Progenitor cell of endocrine pancreas (in vitro differentiated cells): ENCODE data around the gene HIPK2. TPM values are rescaled to one million over a fixed set of nuclear protein-coding genes. Genes with fewer than 3 reads are reported as not detected.

Experiments
- DNase-seq: peaks from one replicate; pipeline ENCODE4 v3.0.0; 2021; ENCODE audit warnings: low spot score; ENCODE audit not compliant: unreplicated experiment
- H3K27ac Mint-ChIP-seq: 2 replicates; pipeline ENCODE4 v1.8.0; 2021; ENCODE audit warnings: mild to moderate bottlenecking, moderate library complexity, mixed read lengths
- H3K27me3 Mint-ChIP-seq: 2 replicates; pipeline ENCODE4 v1.8.0; 2021; ENCODE audit warnings: mixed read lengths
- H3K36me3 Mint-ChIP-seq: 2 replicates; pipeline ENCODE4 v1.8.0; 2022; ENCODE audit warnings: mixed read lengths; ENCODE audit not compliant: insufficient read depth
- H3K4me1 Mint-ChIP-seq: 2 replicates; pipeline ENCODE4 v1.8.0; 2021; ENCODE audit warnings: low read depth, mixed read lengths
- H3K4me3 Mint-ChIP-seq: 2 replicates; pipeline ENCODE4 v1.8.0; 2021; ENCODE audit warnings: low read depth, mild to moderate bottlenecking, moderate library complexity, mixed read lengths
- H3K9me3 Mint-ChIP-seq: 2 replicates; pipeline ENCODE4 v1.8.0; 2021; ENCODE audit warnings: low read depth, mixed read lengths
- total RNA-seq: library from RNA; stranded (reverse); gene quantifications from 2 replicates; pipeline ENCODE4 v1.2.1, GENCODE V29; 2021
- TF ChIP-seq, protein P1 (sequence below): fragments of 200-600 bp; sonication (generic); IDR thresholded peaks from one replicate; pipeline ENCODE4 v1.5.0; 2021; ENCODE audit warnings: antibody characterized with exemption, mild to moderate bottlenecking; ENCODE audit not compliant: unreplicated experiment

HIPK2 gene
- total RNA-seq, 1 donor from 2014 or later: 146 TPM

GRCh38 chr7:139682136-139683013, 95.4 kb downstream of the HIPK2 start:
- H3K27ac Mint-ChIP-seq: peak overlapping the region; percentile 98

GRCh38 chr7:139681812-139682135, 96.0 kb downstream of the HIPK2 start:
- DNase-seq: no peak
- Mint-ChIP-seq H3K36me3 (peaks cover 28% of the 10 kb centered on the region), H3K9me3 (peaks cover 10% of the 10 kb centered on the region), H3K4me1 (peaks cover 67% of the 10 kb centered on the region), H3K27me3 (no peaks in the 10 kb centered on the region), H3K27ac (peak overlapping the region; percentile 98), H3K4me3 (no peak overlapping the region)
- TF ChIP-seq, protein P1, sequence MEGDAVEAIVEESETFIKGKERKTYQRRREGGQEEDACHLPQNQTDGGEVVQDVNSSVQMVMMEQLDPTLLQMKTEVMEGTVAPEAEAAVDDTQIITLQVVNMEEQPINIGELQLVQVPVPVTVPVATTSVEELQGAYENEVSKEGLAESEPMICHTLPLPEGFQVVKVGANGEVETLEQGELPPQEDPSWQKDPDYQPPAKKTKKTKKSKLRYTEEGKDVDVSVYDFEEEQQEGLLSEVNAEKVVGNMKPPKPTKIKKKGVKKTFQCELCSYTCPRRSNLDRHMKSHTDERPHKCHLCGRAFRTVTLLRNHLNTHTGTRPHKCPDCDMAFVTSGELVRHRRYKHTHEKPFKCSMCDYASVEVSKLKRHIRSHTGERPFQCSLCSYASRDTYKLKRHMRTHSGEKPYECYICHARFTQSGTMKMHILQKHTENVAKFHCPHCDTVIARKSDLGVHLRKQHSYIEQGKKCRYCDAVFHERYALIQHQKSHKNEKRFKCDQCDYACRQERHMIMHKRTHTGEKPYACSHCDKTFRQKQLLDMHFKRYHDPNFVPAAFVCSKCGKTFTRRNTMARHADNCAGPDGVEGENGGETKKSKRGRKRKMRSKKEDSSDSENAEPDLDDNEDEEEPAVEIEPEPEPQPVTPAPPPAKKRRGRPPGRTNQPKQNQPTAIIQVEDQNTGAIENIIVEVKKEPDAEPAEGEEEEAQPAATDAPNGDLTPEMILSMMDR: no peak

More at GRCh38 chr7:139682136-139683013, 95.4 kb downstream of the HIPK2 start:
- no peak for DNase-seq
- peaks cover 10% of the 10 kb centered on the region for H3K9me3 Mint-ChIP-seq
- H3K4me1 Mint-ChIP-seq: peaks cover 67% of the 10 kb centered on the region
- no peaks in the 10 kb centered on the region for H3K27me3 Mint-ChIP-seq
- TF ChIP-seq, protein P1: no peak
- no peak overlapping the region for H3K4me3 Mint-ChIP-seq
- peaks cover 28% of the 10 kb centered on the region for H3K36me3 Mint-ChIP-seq

GRCh38 chr7:139681463-139681755, 96.4 kb downstream of the HIPK2 start:
- H3K27ac Mint-ChIP-seq: peak overlapping the region; percentile 98
- TF ChIP-seq, protein P1: no peak
- peaks cover 6% of the 10 kb centered on the region for H3K9me3 Mint-ChIP-seq
- DNase-seq: no peak
- peaks cover 25% of the 10 kb centered on the region for H3K36me3 Mint-ChIP-seq
- no peak overlapping the region for H3K4me3 Mint-ChIP-seq
- H3K4me1 Mint-ChIP-seq: peaks cover 67% of the 10 kb centered on the region
- no peaks in the 10 kb centered on the region for H3K27me3 Mint-ChIP-seq

DNA sequence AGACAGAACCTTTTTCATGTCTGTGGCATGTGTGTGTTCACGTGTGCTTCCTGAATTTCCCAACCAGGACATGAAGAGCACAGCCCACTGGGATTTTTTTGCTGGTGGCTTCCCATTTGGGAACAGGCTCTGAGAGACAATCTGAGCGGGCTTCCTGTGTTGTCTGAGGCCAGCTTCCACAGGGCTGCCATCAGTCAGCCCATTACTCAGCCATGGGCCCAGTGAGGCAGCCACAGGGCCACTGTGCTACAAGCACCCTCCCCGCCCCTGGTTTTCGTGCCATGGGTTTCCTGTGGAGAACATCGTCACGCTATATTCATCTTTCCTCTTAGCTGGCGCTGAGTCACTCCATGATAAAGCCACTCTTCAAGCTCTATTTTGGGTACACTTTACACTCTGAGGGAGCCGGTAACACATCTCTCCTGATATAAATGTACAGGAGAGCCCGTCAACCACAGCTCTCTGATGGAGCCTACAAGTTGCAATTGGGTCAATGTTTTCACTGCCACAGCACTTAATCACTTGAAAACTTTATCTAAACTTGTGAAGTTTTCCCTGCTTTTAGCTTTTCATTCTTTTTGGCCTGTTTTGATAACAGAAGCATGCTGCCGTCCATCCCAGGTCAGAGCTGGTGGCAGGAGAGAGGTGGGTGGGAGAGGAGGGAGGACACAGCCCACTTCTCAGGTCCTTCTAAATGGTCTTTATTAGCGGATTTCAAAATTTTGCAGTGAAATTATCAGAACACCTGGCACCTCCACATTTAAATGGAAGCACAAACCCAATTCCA, 96.9 kb downstream of the HIPK2 start:
- peaks cover 23% of the 10 kb centered on the region for H3K36me3 Mint-ChIP-seq
- H3K4me3 Mint-ChIP-seq: peak overlapping the region; percentile 2
- TF ChIP-seq, protein P1: no peak
- DNase-seq: no peak
- peaks cover 72% of the 10 kb centered on the region for H3K4me1 Mint-ChIP-seq
- peaks cover 3% of the 10 kb centered on the region for H3K9me3 Mint-ChIP-seq
- H3K27ac Mint-ChIP-seq: peak overlapping the region; percentile 98
- H3K27me3 Mint-ChIP-seq: no peaks in the 10 kb centered on the region

GRCh38 chr7:139679731-139680594, 97.8 kb downstream of the HIPK2 start:
- H3K9me3 Mint-ChIP-seq: no peaks in the 10 kb centered on the region
- peak overlapping the region; percentile 98 for H3K27ac Mint-ChIP-seq
- TF ChIP-seq, protein P1: no peak
- H3K4me3 Mint-ChIP-seq: peak overlapping the region; percentile 50
- no peak for DNase-seq
- H3K36me3 Mint-ChIP-seq: peaks cover 19% of the 10 kb centered on the region
- no peaks in the 10 kb centered on the region for H3K27me3 Mint-ChIP-seq
- peaks cover 81% of the 10 kb centered on the region for H3K4me1 Mint-ChIP-seq
